Uterus (tissue), 2 donors: ENCODE results near the gene PDE1C.

Experiments
- CTCF ChIP-seq, 4 experiments: fragments of 200-600 bp in 2 of 4; fragments of 450-650 bp in 2 of 4; sonication (generic) in 2 of 4; IDR thresholded peaks; one replicate each; pipeline ENCODE4 v1.5.1; 2016 to 2019; ENCODE audit warnings: antibody characterized with exemption in 4 of 4, mild to moderate bottlenecking in 2 of 4, moderate library complexity in 1 of 4
- POLR2A ChIP-seq, 2 donors: fragments of 450-650 bp; IDR thresholded peaks; one replicate each; pipeline ENCODE4 v1.6.1; 2016; ENCODE audit warnings: antibody characterized with exemption in 2 of 2, mild to moderate bottlenecking in 1 of 2, moderate library complexity in 1 of 2

- TF ChIP-seq POLR2A (IDR thresholded peaks at IDR 0.05) (no peak), CTCF (IDR thresholded peaks at IDR 0.05) (no peak)
These were observed 33.2 kb upstream of the PDE1C start for GRCh38 chr7:32103361-32103760.
